HG03103 (cell line): ENCODE results near the gene SLC35E4.
A peak's percentile ranks its signal among the peaks of the same experiment; 100 is the strongest.
"Not testable (repeated sequence)": the region's sequence is repeated elsewhere in the genome, so short reads cannot be mapped to it uniquely, and the experiment has no call there.

Experiments used
- ATAC-seq: cut with Tn5 transposase; IDR thresholded peaks from one replicate; pipeline ENCODE4 v1.9.1; 2021; ENCODE audit warnings: low read depth; ENCODE audit not compliant: unreplicated experiment

Gene SLC35E4, protein sequence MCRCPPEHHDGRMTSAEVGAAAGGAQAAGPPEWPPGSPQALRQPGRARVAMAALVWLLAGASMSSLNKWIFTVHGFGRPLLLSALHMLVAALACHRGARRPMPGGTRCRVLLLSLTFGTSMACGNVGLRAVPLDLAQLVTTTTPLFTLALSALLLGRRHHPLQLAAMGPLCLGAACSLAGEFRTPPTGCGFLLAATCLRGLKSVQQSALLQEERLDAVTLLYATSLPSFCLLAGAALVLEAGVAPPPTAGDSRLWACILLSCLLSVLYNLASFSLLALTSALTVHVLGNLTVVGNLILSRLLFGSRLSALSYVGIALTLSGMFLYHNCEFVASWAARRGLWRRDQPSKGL

GRCh38 chr22:30635273-30636225 lies at the start of gene SLC35E4:
SLC35E4 (plus strand) TSS chr22:30635781; CDS start chr22:30636451, 670 bp downstream.
- ATAC-seq, result peak; percentile 52

DNA sequence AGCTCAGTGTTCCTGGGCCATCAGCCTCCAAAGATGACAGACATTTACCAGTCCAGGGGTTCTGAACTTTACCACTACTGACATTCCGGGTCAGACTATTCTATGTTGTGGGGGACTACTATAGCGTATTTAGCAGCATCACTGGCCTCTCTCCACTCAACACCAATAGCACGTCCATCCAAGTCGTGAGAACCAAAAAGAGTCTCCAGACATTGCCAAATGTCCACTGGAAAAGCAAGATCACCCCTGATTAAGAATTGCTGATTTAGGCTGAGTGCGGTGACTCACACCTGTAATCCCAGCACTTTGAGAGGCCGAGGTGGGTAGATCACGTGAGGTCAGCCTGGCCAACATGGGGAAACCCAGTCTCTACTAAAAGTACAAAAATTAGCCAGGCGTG lies 49.2 kb upstream of the SLC35E4 start:
- ATAC-seq, result no peak

- no peak for ATAC-seq
Observed at GRCh38 chr22:30591191-30591587, 44.4 kb upstream of the SLC35E4 start.

GRCh38 chr22:30591588-30592359 lies 43.8 kb upstream of the SLC35E4 start, which contains the start of gene PES1:
PES1 (minus strand) TSS chr22:30591910; CDS start chr22:30591833, 77 bp downstream.
- peak; percentile 90 for ATAC-seq

- not testable (repeated sequence) for ATAC-seq
Observed at GRCh38 chr22:30592360-30592713, 43.2 kb upstream of the SLC35E4 start.

- no peak for ATAC-seq
Observed at GRCh38 chr22:30596199-30596598, 39.4 kb upstream of the SLC35E4 start.

- ATAC-seq, result no peak
Observed at GRCh38 chr22:30596886-30597285, 38.7 kb upstream of the SLC35E4 start.

DNA sequence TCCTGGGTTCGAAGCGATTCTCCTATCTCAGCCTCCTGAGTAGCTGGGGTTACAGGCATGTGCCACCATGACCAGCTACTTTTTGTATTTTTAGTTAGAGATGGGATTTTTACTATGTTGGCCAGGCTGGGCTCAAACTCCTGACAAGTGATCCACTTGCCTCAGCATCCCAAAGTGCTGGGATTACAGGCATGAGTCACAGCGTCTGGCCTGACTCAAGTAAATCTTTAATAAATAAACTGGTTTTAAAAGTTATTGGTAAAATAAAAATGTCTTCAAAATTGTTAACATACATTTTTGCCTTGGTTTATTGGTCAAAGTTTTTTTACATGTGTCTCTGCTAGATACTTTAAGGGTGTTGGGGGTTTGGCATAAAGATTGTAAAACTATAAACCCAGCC lies 36.6 kb upstream of the SLC35E4 start:
- ATAC-seq, result no peak

GRCh38 chr22:30600921-30601320 lies 34.7 kb upstream of the SLC35E4 start:
- no peak for ATAC-seq

DNA sequence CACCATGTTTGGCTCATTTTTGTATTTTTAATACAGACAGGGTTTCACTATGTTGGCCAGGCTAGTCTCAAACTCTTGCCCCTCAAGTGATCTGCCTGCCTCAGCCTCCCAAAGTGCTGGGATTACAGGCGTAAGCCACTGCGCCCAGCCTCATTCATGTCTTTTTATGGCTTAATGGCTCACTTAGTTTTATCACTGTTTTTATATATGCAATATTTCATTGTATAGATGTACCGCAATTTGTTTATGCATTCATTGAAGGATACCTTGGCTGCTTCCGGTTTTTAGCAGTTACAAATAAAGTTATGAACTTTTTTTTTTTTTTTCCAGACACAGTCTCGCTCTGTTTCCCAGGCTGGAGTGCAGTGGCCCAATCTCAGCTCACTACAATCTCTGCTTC lies 34.1 kb upstream of the SLC35E4 start:
- no peak for ATAC-seq

GRCh38 chr22:30602049-30602448 lies 33.5 kb upstream of the SLC35E4 start:
- ATAC-seq, result no peak

DNA sequence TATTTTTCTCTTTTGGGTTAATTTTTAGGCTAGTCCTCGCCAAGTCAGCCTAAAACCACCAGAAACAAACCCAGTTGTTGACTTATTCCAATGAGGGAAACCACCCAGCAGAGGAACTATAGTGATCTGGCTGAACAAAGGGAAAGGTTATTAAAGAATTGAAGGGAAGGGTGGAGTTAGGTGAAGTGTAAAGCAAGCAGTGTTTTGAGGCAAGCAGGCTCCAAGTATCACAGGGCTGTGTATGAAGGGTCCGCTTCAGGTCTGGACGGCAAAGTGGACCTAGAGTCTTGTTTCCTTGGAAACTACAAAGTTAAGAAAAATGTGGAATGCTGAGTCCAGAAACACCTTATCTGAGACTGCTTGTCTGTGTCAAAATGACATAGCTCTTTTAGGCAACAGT lies 31.8 kb upstream of the SLC35E4 start:
- no peak for ATAC-seq

GRCh38 chr22:30604723-30605122 lies 30.9 kb upstream of the SLC35E4 start:
- ATAC-seq, result no peak

- no peak for ATAC-seq
Observed at GRCh38 chr22:30605449-30606110, 30.0 kb upstream of the SLC35E4 start.

GRCh38 chr22:30606455-30607299 lies 28.9 kb upstream of the SLC35E4 start, which contains the start of gene TCN2:
TCN2 (plus strand) TSS chr22:30607174; CDS start chr22:30607332, 158 bp downstream.
- no peak for ATAC-seq

- no peak for ATAC-seq
Observed at GRCh38 chr22:30607300-30607930, 28.2 kb upstream of the SLC35E4 start.

DNA sequence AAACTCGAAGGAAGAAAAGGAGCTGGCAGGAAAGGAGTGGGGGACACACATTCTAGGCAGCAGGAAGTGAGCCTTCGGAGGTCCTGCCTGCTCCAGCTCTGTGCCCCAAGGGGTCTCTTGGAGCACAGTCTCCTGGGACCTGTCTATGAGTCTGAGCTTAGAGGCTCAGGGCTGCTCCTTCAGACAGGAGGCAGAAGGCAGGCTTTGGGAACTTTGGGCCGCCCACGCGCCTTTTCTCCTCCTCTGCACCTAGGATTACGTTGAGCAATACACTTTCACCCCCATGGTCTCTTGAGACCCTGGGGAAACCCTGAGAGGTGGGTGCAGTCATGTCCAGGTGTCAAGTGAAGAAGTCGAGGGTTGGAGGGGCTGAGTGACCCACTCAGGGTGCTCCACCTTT lies 27.6 kb upstream of the SLC35E4 start:
- ATAC-seq, result no peak

DNA sequence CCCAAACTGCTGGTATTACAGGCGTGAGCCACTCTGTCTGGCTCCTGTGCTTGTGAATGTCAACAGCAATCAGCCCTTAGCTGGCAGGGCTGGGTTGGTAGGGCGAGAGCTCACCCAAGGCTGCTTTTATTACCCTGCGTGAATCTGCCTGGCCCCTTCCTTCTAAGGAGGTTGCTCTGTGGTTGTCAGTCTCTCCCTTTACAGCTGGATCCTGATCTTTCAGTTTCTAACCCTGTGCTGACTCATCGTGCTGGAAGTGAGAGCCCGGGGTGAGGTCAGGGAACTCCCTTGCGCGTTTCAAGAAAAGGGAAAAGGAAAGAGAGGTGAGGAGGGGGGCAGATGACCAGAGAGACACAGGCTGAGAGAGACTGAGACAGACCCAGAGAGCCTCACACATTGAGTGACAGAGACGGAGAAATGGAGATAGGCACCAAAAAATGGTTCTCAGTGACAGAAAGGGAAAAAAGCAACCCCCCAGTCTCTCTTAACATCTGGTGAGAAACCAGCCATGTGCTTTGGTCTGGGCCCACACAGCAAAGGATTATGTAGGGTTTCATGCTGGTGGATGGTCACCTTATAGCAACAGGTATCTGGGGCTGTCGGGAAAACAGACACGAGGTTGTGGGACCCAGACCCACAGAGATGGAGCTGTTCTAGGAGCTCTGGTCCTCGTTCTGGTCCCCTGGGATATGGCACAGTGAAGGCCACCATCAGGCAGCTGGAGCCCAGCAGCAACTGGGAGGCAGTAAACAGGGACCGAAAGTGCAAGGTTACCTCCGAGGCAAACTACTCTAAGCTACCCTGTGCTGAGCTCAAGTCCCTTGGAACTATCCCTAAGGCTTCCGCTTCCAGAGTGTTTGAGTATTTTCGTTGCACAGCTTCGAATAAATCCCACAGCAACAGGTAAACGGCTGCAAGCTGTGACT lies 26.1 kb upstream of the SLC35E4 start:
- no peak for ATAC-seq
